ENCODE results near the gene DUSP1.

DUSP1 gene

GRCh38 chr5:172771439-172772111, 580 bp upstream of the DUSP1 start:
- ChIA-PET CTCF (interaction anchor here (0.7 to 6.6 kb wide), 33 partner anchors 9 to 169 kb away, joined by 3 to 66 read pairs (median 4); no protein-coding TSS in a partner anchor), POLR2A (interaction anchor here (0.6 to 9.9 kb wide), 53 partner anchors 9 to 213 kb away, joined by 3 to 149 read pairs (median 6); partner anchors contain the start of gene ATP6V0E1)
- TF ChIP-seq, protein P1, sequence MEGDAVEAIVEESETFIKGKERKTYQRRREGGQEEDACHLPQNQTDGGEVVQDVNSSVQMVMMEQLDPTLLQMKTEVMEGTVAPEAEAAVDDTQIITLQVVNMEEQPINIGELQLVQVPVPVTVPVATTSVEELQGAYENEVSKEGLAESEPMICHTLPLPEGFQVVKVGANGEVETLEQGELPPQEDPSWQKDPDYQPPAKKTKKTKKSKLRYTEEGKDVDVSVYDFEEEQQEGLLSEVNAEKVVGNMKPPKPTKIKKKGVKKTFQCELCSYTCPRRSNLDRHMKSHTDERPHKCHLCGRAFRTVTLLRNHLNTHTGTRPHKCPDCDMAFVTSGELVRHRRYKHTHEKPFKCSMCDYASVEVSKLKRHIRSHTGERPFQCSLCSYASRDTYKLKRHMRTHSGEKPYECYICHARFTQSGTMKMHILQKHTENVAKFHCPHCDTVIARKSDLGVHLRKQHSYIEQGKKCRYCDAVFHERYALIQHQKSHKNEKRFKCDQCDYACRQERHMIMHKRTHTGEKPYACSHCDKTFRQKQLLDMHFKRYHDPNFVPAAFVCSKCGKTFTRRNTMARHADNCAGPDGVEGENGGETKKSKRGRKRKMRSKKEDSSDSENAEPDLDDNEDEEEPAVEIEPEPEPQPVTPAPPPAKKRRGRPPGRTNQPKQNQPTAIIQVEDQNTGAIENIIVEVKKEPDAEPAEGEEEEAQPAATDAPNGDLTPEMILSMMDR (IDR thresholded peaks at IDR 0.05; ENCODE audit: insufficient read depth, low read length, missing control alignments), result no peak
- DNase-seq (ENCODE audit: low read depth, low spot score), result no peak
- peak overlapping the region; percentile 53 for H3K4me3 ChIP-seq (ENCODE audit: low read depth, low read length)

DNA sequence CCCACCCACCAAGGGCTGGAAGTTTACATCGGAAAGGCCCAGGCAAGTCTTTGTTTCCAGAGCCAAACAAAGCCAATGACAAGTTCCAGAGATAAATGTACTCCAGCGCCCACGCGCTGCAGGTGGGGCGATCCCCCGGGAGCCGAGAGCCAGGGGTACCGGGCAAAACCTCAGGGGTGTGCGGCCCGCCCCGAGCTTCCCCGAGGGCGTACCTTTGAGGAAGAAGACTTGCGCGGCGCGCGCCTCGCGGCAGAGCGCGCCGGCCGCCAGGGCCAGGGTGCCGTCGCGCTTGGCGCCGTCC, 671 bp downstream of the DUSP1 start:
- POLR2A ChIA-PET, result interaction anchor here (0.6 to 9.9 kb wide), 38 partner anchors 12 to 209 kb away, joined by 3 to 149 read pairs (median 8); partner anchors contain the start of gene RPL26L1

GRCh38 chr5:172769616-172770373, 1.2 kb downstream of the DUSP1 start:
- H3K4me3 ChIP-seq (ENCODE audit: low read depth, low read length), result peak overlapping the region; percentile 82
- DNase-seq (ENCODE audit: low read depth, low spot score), result no peak
- POLR2A ChIA-PET, result interaction anchor here (0.6 to 9.9 kb wide), 40 partner anchors 11 to 209 kb away, joined by 3 to 149 read pairs (median 8); partner anchors contain the start of gene RPL26L1
- TF ChIP-seq, protein P1 (IDR thresholded peaks at IDR 0.05; ENCODE audit: insufficient read depth, low read length, missing control alignments), result no peak
- CTCF ChIA-PET, result interaction anchor here (0.9 to 6.6 kb wide), 12 partner anchors 9 to 189 kb away, joined by 3 to 66 read pairs (median 4); partner anchors contain the start of gene RPL26L1

More for the DNA sequence above, 671 bp downstream of the DUSP1 start:
- DNase-seq (ENCODE audit: low read depth, low spot score), result no peak
- H3K4me3 ChIP-seq (ENCODE audit: low read depth, low read length), result peak overlapping the region; percentile 82
- CTCF ChIA-PET, result interaction anchor here (0.9 to 6.6 kb wide), 12 partner anchors 9 to 189 kb away, joined by 3 to 66 read pairs (median 4); partner anchors contain the start of gene RPL26L1
- TF ChIP-seq, protein P1 (IDR thresholded peaks at IDR 0.05; ENCODE audit: insufficient read depth, low read length, missing control alignments), result no peak

DNA sequence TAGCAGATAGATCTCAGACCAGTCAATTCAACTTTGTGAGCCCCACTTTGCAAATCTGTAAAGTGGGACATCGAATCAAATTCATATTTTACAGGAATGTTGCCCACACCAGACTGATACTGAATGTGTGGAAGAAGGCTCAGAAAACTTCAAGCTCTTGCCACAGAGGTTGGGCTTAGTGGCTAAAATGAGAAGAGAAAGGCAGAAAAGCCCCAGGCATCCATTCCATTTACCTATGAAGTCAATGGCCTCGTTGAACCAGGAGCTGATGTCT, 1.7 kb downstream of the DUSP1 start:
- CTCF ChIA-PET, result interaction anchor here (0.9 to 6.6 kb wide), 7 partner anchors 52 to 190 kb away, joined by 3 to 66 read pairs (median 4); partner anchors contain the start of gene RPL26L1
- DNase-seq (ENCODE audit: low read depth, low spot score), result no peak
- TF ChIP-seq, protein P1 (IDR thresholded peaks at IDR 0.05; ENCODE audit: insufficient read depth, low read length, missing control alignments), result no peak
- POLR2A ChIA-PET, result interaction anchor here (1.2 to 9.9 kb wide), 21 partner anchors 23 to 190 kb away, joined by 3 to 149 read pairs (median 19); partner anchors contain the start of gene RPL26L1
- H3K4me3 ChIP-seq (ENCODE audit: low read depth, low read length), result peak overlapping the region; percentile 82

DNA sequence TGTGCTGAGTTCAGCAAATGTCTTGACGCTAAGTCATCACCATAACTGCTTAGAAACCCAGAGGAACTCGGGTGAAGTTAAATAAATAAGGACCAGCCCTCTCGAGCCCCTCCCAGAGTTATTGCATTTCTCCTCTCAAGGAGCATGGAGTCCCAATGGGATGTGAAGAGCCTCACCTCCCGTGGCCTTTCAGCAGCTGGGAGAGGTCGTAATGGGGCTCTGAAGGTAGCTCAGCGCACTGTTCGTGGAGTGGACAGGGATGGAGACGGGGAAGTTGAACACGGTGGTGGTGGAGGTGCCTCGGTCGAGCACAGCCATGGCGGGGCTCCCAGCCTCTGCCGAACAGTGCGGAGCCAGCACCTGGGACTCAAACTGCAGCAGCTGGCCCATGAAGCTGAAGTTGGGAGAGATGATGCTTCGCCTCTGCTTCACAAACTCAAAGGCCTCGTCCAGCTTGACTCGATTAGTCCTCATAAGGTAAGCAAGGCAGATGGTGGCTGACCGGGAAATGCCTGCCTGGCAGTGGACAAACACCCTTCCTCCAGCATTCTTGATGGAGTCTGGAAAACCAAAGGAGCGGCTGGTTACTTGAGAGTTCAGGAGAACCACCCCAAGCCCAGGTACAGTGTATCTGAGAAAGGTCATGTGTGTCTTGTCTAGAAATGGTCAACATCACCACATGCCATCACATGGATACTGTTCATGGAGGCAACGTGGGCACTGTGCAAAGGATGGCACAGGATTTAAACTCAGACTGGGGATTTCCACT, 2.2 kb downstream of the DUSP1 start:
- H3K4me3 ChIP-seq (ENCODE audit: low read depth, low read length), result peak overlapping the region; percentile 82
- POLR2A ChIA-PET, result interaction anchor here (0.7 to 9.9 kb wide), 22 partner anchors 8 to 191 kb away, joined by 3 to 149 read pairs (median 18); partner anchors contain the start of gene RPL26L1
- TF ChIP-seq, protein P1 (IDR thresholded peaks at IDR 0.05; ENCODE audit: insufficient read depth, low read length, missing control alignments), result no peak
- CTCF ChIA-PET, result interaction anchor here (0.9 to 6.6 kb wide), 4 partner anchors 52 to 167 kb away, joined by 3 to 66 read pairs (median 26); no protein-coding TSS in a partner anchor
- DNase-seq (ENCODE audit: low read depth, low spot score), result no peak
